T-helper 17 cell (primary cell): ENCODE results near the gene SEMA4D. TPM values are rescaled to one million over a fixed set of nuclear protein-coding genes. Genes with fewer than 3 reads are reported as not detected.

Source experiments
- ATAC-seq: fragments of 150-1000 bp; cut with Tn5 transposase; 2 replicates; pipeline ENCODE4 v1.10.0; 2021; ENCODE audit warnings: mild to moderate bottlenecking, moderate library complexity
- DNase-seq, 3 donors: peaks; one replicate each; pipeline versions ENCODE4 v3.0.0 to v3.0.0-alpha.2; 2020 to 2021
- H3K9me3 ChIP-seq: one replicate; pipeline ENCODE4 v1.7.0; 2013; ENCODE audit warnings: low read length, mild to moderate bottlenecking; ENCODE audit not compliant: control insufficient read depth, poor library complexity, severe bottlenecking
- H3K27ac Mint-ChIP-seq: one replicate; pipeline ENCODE4 v1.8.0; 2022; ENCODE audit warnings: mild to moderate bottlenecking, moderate library complexity, mixed read lengths
- H3K27me3 Mint-ChIP-seq: one replicate; pipeline ENCODE4 v1.8.0; 2022; ENCODE audit warnings: mixed read lengths
- H3K36me3 Mint-ChIP-seq: one replicate; pipeline ENCODE4 v1.8.0; 2022; ENCODE audit warnings: low read depth, mixed read lengths
- H3K4me1 Mint-ChIP-seq: one replicate; pipeline ENCODE4 v1.8.0; 2022; ENCODE audit warnings: mild to moderate bottlenecking, mixed read lengths
- H3K4me3 Mint-ChIP-seq: one replicate; pipeline ENCODE4 v1.8.0; 2022; ENCODE audit warnings: mild to moderate bottlenecking, moderate library complexity, mixed read lengths
- total RNA-seq, 4 donors: library from RNA in 2 of 4; stranded (reverse) in 2 of 4; gene quantifications; one replicate each; pipeline ENCODE4 v1.2.3 and lab custom pipeline; 2022 to 2026

Gene SEMA4D
- total RNA-seq, 2 donors from 2014 or later = 250 to 312 TPM

DNA sequence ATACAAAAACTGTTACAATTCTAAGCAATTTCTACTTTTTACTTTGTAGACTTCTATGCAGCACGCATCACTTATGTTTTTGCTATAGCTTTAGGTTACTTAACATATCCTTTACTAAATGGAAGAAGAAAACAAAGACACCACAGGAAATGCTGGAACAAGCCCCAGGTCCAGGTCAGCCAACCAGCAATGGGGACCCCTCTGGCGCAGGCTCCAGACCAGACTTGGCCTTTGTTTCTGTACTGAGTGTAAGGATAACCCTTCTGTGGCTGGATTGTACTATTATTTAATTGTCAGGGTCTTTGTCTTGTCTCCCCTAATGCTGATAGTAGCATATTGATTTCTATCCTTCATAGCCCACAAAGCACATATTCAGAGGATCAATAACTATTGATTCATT lies 4.2 kb downstream of the SEMA4D start:
- DNase-seq = no peak
- Mint-ChIP-seq H3K36me3 (peaks cover 14% of the 10 kb centered on the region), H3K4me3 (peak overlapping the region; percentile 98), H3K27ac (peak overlapping the region; percentile 97), H3K4me1 (peaks cover 82% of the 10 kb centered on the region), H3K27me3 (no peaks in the 10 kb centered on the region)
- no peaks in the 10 kb centered on the region for H3K9me3 ChIP-seq
- no peak for ATAC-seq

DNA sequence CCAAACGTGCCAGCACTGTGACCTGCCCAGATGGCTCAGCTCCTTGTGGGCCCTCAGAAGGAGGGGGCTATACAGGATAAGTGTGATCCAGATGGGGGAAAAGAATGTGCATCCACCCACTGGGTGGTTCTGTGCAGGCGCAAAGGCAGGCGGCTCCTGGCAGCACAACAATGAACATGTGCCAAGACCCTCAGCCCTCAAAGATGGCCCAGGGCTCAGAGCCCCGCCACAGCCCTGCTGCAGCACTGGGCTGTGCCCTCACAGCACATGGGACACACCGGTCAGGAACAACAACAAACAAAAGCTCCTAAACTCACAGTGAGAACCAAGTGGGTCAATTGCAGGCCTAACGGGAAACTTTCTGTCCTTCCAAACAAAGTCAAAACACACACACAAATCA lies 4.7 kb downstream of the SEMA4D start:
- ATAC-seq (no peak), DNase-seq (no peak)
- H3K9me3 ChIP-seq = no peaks in the 10 kb centered on the region
- Mint-ChIP-seq H3K4me1 (peaks cover 79% of the 10 kb centered on the region), H3K27ac (peak overlapping the region; percentile 97), H3K27me3 (no peaks in the 10 kb centered on the region), H3K4me3 (peak overlapping the region; percentile 98), H3K36me3 (peaks cover 14% of the 10 kb centered on the region)

DNA sequence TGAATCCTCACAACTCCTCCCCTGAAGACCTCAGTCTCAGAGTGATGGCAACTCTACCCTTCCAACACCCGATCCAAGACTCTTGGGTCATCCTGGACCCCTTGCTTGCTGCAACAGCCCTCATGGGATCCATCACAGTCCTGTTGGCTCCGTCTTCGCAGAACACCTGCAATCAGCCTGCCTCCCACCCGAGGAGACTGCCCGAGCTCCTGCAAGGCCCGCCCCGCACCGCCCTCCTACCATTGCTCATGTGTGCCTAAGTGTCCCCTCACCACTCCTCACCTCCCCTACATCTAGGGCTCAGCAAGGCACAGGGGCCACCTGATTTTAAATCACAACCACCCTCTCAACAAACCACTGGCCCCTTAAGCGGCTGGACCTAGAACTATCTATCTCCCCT lies 5.3 kb downstream of the SEMA4D start:
- H3K9me3 ChIP-seq = no peaks in the 10 kb centered on the region
- Mint-ChIP-seq H3K36me3 (peaks cover 15% of the 10 kb centered on the region), H3K4me3 (peak overlapping the region; percentile 98), H3K27ac (peak overlapping the region; percentile 97), H3K4me1 (peaks cover 83% of the 10 kb centered on the region), H3K27me3 (no peaks in the 10 kb centered on the region)
- ATAC-seq (no peak), DNase-seq (no peak)

DNA sequence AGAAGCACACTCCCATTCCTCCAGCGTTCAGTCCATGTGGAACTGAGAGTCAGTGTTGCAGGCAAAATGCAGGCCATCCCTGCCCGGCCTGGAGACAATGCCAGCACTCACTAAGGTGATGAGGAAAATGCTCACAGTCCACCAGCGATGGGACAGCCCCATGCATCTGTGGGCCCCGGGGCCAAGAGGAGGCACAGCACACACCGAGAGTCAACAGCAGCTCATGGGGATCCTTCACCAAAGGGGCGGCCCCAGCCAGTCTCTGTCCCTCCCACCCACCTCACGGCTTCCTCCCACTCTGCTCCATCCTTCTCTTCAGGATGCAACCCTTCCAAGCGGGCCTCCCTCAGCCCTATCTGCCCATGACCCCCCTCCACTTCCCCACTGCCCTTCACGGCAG lies 6.2 kb downstream of the SEMA4D start:
- no peaks in the 10 kb centered on the region for H3K27me3 Mint-ChIP-seq
- H3K27ac Mint-ChIP-seq = peak overlapping the region; percentile 97
- DNase-seq (no peak), ATAC-seq (peak; percentile 31)
- peak overlapping the region; percentile 98 for H3K4me3 Mint-ChIP-seq
- H3K4me1 Mint-ChIP-seq = peaks cover 84% of the 10 kb centered on the region
- peaks cover 16% of the 10 kb centered on the region for H3K36me3 Mint-ChIP-seq
- H3K9me3 ChIP-seq = no peaks in the 10 kb centered on the region

DNA sequence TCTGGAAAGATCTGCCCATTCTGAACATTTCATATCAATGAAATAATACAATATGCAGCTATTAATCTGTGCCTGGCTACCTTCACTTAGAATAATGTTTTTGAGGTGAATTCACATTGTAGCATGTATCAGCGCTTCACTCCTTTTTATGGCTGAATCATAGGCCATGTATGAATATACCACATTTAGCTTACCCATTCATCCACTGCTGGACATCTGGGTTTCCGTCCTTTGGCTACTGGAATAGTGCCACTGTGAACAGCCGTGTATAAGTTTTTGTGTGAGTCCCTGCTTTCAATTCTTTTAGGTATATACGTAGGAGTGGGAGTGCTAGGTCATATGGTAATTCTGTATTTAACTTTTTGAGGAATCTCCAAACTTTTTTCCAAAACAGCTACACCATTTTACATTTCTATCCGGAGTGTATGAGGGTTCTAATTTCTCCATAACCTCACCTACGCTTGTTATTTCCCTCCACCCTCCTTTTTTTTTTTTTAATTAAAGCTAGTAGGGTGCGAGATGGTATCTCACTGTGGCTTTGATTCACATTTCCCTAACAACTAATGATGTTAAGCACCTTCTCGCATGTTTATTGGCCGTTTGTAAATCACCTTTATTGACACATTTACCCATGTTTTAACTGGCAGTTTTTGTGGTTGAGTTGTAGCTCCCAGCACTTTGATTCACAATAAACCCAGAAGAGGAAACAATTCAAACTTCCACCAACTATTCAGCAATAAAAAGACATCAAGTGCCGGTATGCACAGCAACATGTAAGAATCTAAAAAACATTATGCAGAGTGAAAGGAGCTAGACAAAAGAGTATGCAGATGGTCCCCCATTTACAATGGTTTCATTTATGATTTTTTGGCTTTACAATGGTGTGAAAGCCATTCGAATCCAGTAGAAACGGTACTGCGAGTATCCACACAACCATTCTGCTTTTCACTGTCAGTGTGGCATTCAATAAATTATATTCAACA lies 8.1 kb downstream of the SEMA4D start:
- no peak for DNase-seq
- Mint-ChIP-seq H3K4me3 (peak overlapping the region; percentile 92), H3K36me3 (peaks cover 16% of the 10 kb centered on the region)

DNA sequence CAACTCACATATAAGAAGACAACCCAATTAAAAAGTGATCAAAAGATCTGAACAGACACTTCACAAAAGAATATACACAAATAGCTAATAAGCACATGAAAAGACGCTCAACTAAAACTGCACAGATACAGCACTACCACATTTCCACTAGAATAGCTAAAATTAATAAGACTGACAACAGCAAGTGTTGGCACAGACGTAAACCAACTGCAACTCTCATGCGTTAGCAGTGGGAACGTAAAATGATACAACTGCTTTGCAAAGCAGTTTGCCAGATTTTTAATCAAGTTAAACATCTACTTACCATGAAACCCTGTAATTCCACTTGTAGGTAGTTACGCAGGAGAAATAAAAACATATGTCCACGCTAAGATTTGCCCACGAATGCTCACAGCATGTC lies 9.0 kb downstream of the SEMA4D start:
- H3K9me3 ChIP-seq = no peaks in the 10 kb centered on the region
- ATAC-seq = no peak
- Mint-ChIP-seq H3K27ac (peak overlapping the region; percentile 97), H3K4me1 (peaks cover 80% of the 10 kb centered on the region), H3K27me3 (no peaks in the 10 kb centered on the region), H3K4me3 (peak overlapping the region; percentile 71), H3K36me3 (peaks cover 22% of the 10 kb centered on the region)
- no peak for DNase-seq

More for the DNA sequence above, 8.1 kb downstream of the SEMA4D start:
- H3K9me3 ChIP-seq = no peaks in the 10 kb centered on the region
- peak; percentile 89 for ATAC-seq
- Mint-ChIP-seq H3K27ac (peak overlapping the region; percentile 97), H3K4me1 (peaks cover 81% of the 10 kb centered on the region), H3K27me3 (no peaks in the 10 kb centered on the region)

DNA sequence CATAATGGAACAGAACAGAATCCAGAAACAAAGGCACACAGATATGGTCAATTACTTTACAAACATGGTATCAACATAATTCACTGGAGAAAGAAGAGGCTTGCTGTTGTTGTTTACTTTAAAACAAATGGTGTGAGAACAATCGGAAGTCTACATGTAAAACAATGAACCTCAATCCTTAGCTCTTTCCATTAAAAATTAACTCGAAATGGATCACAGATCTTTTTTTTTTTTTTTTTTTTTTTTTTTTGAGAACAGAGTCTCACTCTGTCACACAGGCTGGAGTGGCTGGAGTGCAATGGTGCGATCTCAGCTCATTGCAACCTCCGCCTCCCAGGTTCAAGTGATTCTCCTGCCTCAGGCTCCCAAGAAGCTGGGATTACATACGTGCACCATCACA lies 9.8 kb downstream of the SEMA4D start:
- Mint-ChIP-seq H3K27me3 (no peaks in the 10 kb centered on the region), H3K4me1 (peaks cover 75% of the 10 kb centered on the region), H3K36me3 (peaks cover 22% of the 10 kb centered on the region), H3K27ac (peak overlapping the region; percentile 97), H3K4me3 (no peak overlapping the region)
- DNase-seq (no peak), ATAC-seq (no peak)
- no peaks in the 10 kb centered on the region for H3K9me3 ChIP-seq

DNA sequence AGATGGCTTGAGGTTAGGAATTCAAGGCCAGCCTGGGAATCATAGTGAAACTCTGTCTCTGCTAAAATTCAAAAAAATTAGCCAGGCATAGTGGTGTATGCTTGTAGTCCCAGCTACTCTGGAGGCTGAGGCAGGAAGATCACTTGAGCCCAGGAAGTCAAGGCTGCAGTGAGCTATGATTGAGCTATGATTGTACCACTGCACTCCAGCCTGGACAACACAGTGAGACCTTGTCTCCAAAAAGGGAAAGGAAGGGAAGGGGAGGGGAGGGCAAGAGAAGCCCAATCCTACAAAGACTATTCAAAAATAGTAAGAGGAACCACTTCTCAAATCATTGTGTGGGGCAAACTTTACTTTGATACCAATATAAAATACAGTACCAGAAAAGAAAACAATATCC lies 11.2 kb downstream of the SEMA4D start:
- Mint-ChIP-seq H3K4me3 (no peak overlapping the region), H3K4me1 (peaks cover 75% of the 10 kb centered on the region), H3K27me3 (no peaks in the 10 kb centered on the region), H3K27ac (peak overlapping the region; percentile 97), H3K36me3 (peaks cover 18% of the 10 kb centered on the region)
- DNase-seq = no peak
- no peak for ATAC-seq
- no peaks in the 10 kb centered on the region for H3K9me3 ChIP-seq

DNA sequence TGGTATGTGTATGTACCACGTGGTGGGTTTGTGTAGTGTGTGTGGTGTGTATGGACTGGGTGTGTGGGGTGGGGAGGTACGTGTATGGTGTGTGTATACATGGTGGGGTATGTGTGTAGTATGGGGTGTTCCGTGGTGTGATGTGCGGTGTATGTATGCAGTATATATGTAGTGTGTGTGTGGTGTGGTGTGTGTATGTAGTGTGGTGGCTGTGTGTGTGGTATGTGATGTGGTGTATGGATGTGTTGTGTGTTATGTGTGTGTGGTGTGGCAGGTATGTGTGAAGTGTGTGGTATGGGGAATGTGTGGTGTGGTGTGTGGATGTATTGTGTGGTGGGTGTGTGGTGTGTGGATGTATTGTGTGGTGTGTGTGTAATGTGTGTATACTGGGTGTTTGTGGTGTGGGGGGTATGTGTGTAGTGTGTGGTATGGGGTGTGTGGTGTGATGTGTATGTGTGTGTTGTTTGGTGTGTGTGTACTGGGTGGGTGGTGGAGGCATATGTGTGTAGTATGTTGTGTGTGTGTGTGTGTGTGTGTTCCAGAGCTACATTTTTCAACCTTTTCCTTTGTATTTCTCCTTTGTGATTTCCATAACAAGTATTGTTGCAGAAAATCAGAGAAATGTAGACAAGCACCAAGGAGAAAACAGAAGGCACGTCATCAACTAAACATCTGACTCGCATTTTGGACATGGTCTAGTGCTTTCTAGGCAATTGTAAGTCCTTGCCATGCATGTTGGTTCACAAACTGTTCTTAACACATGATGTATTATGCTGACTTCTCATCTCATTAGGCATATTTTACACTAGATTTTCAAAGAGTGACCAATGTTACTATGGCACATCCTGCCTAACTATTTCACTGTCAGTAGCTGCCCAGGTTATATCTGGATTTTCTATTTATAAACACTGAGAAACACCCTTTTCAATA lies 13.2 kb downstream of the SEMA4D start:
- no peaks in the 10 kb centered on the region for H3K27me3 Mint-ChIP-seq
- peaks cover 18% of the 10 kb centered on the region for H3K36me3 Mint-ChIP-seq
- peaks cover 69% of the 10 kb centered on the region for H3K4me1 Mint-ChIP-seq
- no peak for DNase-seq
- H3K4me3 Mint-ChIP-seq = peak overlapping the region; percentile 99
- ATAC-seq = no peak
- H3K9me3 ChIP-seq = no peaks in the 10 kb centered on the region
- peak overlapping the region; percentile 97 for H3K27ac Mint-ChIP-seq

DNA sequence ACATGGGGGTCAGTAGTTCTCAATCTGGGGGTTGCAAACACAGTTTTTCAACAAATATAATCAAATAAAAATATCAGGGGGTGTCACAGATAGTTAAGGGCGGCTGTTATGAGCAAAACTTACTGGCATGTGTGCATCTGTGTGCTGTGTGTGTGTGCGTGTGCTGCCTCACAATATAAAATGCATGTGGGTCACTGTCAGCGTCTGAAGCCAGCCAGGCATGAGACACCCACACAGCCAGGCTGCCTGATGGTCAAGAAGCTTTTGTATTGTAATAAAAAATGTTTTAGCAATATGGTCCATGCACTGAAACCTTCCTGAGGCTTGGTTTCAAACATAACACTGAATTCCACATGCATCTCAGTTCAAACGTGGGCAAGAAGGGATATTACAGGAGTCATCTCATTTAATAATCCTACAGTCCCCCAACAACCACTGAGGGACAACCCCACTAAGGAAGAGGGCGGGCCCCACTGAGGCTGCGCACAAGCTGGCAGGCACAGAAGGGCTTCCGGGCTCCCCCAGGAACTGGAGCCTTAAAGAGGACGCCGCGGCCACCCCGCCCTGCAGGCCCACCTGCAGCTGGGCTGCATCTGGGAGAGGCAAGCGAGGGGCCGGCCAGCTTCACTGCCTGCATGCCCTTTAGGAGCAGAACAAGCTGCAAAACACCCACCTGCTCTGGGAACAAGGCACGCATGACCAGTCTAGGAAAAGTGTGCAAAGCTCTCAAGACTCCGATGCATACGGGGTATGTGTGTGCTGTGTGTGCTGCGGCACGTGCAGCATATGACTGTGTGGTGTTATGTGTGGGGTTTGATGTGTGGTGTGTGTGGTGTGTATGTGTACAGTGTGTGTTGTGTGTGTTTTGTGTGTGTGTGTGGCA lies 14.1 kb downstream of the SEMA4D start:
- no peaks in the 10 kb centered on the region for H3K9me3 ChIP-seq
- ATAC-seq (peak; percentile 85), DNase-seq (peak; percentile 52 to 66 (median 63))
- peaks cover 68% of the 10 kb centered on the region for H3K4me1 Mint-ChIP-seq
- peak overlapping the region; percentile 99 for H3K4me3 Mint-ChIP-seq
- H3K36me3 Mint-ChIP-seq = peaks cover 23% of the 10 kb centered on the region
- H3K27ac Mint-ChIP-seq = peak overlapping the region; percentile 97
- H3K27me3 Mint-ChIP-seq = no peaks in the 10 kb centered on the region

DNA sequence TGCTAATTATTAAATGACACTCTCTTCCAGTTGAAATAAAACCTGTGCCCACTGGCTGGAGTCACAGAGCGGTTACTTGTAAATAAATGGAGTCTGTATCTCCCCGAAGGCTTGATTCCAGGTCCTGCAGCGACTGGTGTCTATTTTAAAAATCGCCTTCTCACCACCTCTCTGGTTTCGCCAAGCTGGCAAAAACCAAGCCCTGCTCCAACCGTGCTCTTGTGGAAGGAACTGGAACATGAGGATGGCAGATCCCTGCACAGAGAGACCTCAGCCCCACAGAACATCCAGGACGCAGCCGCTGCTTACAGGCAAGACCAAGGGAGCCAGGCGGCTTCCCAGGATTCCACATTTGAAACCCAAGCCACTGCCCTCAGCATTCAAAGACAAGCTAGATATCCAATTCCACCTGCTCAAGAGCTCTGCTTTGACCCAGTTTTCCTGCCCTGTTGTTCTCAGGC lies 15.0 kb downstream of the SEMA4D start:
- peaks cover 71% of the 10 kb centered on the region for H3K4me1 Mint-ChIP-seq
- no peaks in the 10 kb centered on the region for H3K9me3 ChIP-seq
- H3K36me3 Mint-ChIP-seq = peaks cover 22% of the 10 kb centered on the region
- DNase-seq (no peak), ATAC-seq (no peak)
- peak overlapping the region; percentile 99 for H3K4me3 Mint-ChIP-seq
- H3K27ac Mint-ChIP-seq = peak overlapping the region; percentile 97
- no peaks in the 10 kb centered on the region for H3K27me3 Mint-ChIP-seq

DNA sequence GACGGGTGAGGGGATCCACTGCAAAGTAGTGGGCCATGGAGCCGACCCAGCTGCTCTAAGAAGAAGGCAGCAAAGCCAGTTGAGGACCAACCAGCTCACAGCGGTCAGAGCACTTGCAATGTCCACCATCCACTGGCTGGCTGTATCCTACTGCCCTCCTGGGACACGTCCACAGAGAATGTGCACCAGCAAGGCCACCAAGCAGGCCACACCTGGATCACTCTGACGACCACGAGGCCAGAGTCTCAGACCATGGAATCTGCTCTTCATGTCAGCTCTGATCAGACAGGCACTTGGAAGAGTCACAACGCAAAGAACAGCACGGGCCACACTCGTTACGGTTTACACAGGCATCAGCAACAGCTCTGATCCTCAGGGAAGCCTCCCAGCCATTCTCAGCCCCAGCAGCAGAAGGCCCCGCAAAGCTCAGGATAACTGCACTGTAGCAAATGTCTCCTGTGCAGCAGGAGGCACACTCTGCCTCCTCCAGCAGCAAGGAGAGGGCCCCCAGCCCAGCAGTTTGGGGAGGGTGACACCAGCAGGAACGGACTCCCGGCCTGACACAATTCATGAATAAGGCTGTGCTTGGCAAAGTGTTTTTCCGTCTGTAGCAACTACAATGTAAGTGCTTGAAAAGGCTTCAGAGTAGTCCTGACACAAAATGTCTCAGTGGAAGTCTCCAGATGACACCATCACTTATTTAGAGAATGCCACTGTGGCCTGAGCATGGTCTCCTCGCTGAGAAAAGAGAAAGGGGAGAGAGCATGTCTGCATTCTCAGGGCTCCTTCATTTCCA lies 15.7 kb downstream of the SEMA4D start:
- H3K4me3 Mint-ChIP-seq = peak overlapping the region; percentile 99
- ATAC-seq = no peak
- no peaks in the 10 kb centered on the region for H3K27me3 Mint-ChIP-seq
- H3K36me3 Mint-ChIP-seq = peaks cover 21% of the 10 kb centered on the region
- H3K4me1 Mint-ChIP-seq = peaks cover 71% of the 10 kb centered on the region
- peak overlapping the region; percentile 97 for H3K27ac Mint-ChIP-seq
- no peak for DNase-seq
- no peaks in the 10 kb centered on the region for H3K9me3 ChIP-seq
